ENCODE data around the gene TP53INP2. TPM values are rescaled to one million over a fixed set of nuclear protein-coding genes. Genes with fewer than 3 reads are reported as not detected.

Gene TP53INP2
- total and polyA plus RNA-seq, 2 of the 13 experiments (the other 11 are each of a cell fraction or from before 2014, with no cell fraction given) = 5.2 to 18.8 TPM

- TF ChIP-seq MLXIP (CRISPR knock-in tag; IDR thresholded peaks at IDR 0.05; ENCODE audit: borderline replicate concordance) = no peak
- no peak for TF ChIP-seq PRDM15 (CRISPR knock-in tag; IDR thresholded peaks at IDR 0.05)
- no peak for TF ChIP-seq STAT6 (CRISPR knock-in tag; IDR thresholded peaks at IDR 0.05; ENCODE audit: borderline replicate concordance)
- TF ChIP-seq ZNF549 (CRISPR knock-in tag; IDR thresholded peaks at IDR 0.05) = no peak
- TF ChIP-seq ZNF275 (CRISPR knock-in tag; IDR thresholded peaks at IDR 0.05; ENCODE audit: borderline replicate concordance) = no peak; the same call in 1 of the 2 replicates
- TF ChIP-seq ZBTB26 (CRISPR knock-in tag; IDR thresholded peaks at IDR 0.05; ENCODE audit: borderline replicate concordance) = peak; percentile 48; the same call in 1 of the 2 replicates
- TF ChIP-seq ZNF34 (CRISPR knock-in tag; IDR thresholded peaks at IDR 0.05; ENCODE audit: borderline replicate concordance) = no peak
- TF ChIP-seq MYNN (CRISPR knock-in tag; IDR thresholded peaks at IDR 0.05; ENCODE audit: low read depth) = 0 out of 2 replicates have a peak, but pooled peaks have one; percentile 17
- TF ChIP-seq HNRNPLL (IDR thresholded peaks at IDR 0.05; ENCODE audit: low read depth, low read length, poor library complexity, severe bottlenecking) = peak; percentile 46
- no peak for TF ChIP-seq ZNF260 (CRISPR knock-in tag; IDR thresholded peaks at IDR 0.05; ENCODE audit: borderline replicate concordance, low read depth)
- 0 out of 2 replicates have a peak, but pooled peaks have one; percentile 10 for TF ChIP-seq POGK (CRISPR knock-in tag; conservative IDR thresholded peaks at IDR 0.05)
- TF ChIP-seq ZNF3 (CRISPR knock-in tag; IDR thresholded peaks at IDR 0.05) = no peak
Observed at GRCh38 chr20:34704177-34705007, at the start of gene TP53INP2 (continued).
